AML-193 (cell line): ENCODE measurements around the gene PRSS35.
A peak's percentile ranks its signal among the peaks of the same experiment; 100 is the strongest.
"Not testable (repeated sequence)": the region's sequence is repeated elsewhere in the genome, so short reads cannot be mapped to it uniquely, and the experiment has no call there.

Experiments used
- DNase-seq, 2 experiments: peaks; one replicate each; lab custom pipeline; 2025; lab: John Stamatoyannopoulos, UW

Gene PRSS35, protein sequence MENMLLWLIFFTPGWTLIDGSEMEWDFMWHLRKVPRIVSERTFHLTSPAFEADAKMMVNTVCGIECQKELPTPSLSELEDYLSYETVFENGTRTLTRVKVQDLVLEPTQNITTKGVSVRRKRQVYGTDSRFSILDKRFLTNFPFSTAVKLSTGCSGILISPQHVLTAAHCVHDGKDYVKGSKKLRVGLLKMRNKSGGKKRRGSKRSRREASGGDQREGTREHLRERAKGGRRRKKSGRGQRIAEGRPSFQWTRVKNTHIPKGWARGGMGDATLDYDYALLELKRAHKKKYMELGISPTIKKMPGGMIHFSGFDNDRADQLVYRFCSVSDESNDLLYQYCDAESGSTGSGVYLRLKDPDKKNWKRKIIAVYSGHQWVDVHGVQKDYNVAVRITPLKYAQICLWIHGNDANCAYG

DNA sequence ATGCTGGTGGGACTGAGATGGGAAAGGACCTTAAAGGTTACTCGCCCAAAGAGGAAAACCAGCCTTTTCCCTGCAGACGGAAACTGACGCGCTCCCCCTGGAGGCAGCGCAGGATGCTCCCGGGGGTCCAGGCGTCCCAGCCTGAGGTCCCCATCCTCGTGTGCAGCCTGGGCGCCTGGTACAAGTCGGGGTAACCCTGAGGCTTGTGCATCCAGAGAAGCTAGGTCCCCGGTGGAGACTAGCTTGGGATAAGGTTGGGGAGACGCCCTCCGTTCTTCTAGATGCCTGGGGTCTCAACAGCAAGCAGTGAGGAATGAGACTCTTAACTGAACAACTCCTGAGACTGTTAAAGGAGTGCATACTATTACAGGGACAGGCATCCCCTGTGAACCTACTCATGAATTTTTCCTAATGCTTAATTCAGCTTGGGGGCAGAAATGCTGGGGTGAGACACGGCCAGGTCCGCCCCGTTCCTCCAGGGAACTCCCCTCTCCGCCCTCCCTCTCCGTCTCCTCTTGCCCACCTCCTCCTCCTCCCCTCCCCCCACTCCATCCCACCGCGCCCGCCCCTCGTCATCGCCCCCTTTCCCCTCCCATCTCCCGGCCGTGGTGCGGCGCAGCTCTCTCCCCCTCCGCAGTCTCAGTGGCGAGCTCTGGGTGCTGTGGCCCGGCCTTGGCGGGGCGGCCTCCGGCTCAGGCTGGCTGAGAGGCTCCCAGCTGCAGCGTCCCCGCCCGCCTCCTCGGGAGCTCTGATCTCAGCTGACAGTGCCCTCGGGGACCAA lies at the start of gene PRSS35:
Gene PRSS35 (plus strand): TSS at position 634 of the 781 bp plus-strand sequence. CDS start 10,908 bp downstream, outside the sequence.
- no peak for DNase-seq

DNA sequence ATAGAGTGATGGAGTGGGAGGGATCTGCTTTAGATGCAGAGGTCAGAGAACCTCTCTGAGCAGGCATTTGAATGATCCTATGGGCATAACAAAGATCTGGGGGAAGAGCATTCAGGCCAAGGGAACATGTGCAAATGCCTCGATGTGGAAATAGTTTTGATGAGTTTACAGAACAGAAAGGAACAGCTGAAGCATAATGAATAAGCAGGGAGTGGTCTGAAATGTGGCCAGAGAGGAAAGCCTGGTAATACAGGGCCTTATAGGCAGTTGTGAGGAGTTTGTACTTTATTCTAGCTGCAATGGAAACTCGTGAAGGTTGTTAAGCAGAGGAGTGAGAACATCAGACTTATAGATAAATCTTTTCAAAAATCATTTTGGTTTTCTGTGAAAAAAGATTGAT lies 48.4 kb upstream of the PRSS35 start:
- DNase-seq = no peak

DNA sequence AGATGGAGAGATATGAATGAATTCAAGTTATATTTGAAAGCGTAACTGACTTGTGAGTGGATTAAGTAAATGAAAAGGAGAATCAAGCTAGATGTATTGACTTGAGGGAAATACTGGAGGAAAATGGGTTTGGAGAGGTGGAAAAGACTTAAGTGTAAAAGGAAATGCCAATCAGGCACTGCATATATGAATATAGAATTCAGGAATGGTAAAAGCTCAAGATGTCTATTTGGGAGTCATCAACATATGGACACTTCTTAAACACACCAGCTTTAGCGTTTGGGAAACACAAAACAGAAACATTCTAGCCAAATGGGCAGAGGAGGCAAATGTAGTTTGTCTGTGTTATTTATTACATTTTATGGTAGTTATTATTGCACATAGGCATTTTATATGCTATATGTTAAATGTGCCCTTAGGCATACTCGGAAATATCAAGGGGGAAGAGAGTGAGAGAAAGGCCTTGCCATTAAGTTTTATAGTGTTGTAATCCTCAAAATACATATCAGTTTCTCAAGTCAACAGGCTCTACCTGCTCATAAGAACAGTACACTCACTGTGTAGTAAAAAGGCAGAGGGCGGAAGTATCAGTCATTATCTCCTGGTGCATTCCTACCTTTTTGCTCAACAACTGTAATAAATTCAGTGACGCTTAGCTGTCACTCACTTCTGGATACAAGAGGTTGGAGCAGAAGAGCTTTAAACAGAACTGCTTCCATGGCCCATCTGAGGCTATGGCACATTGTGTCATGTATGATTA lies 47.8 kb upstream of the PRSS35 start:
- DNase-seq = no peak

DNA sequence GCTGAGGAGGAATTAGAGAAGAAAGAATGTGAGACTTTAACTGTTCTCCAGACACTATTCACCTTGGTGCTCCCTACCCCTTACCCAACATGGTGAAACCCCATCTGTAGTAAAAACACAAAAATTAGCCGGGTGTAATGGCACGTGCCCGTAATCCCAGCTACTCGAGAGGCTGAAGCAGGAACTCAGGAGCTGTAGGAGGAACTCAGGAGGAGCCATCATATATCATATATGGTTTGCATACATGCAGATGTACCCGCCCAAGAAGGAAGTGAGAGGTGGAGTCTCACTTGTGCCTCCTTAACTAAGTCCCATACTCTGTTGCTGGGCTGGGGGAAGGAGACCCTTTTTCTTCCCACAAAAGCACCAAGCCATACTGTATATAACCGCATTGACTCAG lies 46.0 kb upstream of the PRSS35 start:
- no peak for DNase-seq

DNA sequence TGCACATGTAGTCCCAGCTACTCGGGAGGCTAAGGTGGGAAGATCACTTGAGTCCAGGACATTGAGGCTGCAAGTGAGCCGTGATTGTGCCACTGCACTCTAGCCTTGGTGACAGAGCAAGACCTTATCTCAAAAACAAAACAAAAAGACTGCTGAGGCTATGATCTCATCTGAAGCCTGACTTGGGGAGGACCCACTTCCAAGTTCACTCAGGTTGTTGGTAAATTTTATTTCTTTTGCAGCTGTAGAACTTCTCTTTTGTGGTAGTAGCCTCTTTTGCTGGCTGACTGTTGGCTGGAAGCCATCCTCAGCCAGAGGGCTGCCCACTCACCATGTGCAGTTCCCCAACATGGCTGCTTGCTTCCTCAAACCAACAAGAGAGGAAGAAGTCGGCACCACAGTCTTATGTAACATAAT lies 44.7 kb upstream of the PRSS35 start:
- peak; percentile 98 for DNase-seq

DNA sequence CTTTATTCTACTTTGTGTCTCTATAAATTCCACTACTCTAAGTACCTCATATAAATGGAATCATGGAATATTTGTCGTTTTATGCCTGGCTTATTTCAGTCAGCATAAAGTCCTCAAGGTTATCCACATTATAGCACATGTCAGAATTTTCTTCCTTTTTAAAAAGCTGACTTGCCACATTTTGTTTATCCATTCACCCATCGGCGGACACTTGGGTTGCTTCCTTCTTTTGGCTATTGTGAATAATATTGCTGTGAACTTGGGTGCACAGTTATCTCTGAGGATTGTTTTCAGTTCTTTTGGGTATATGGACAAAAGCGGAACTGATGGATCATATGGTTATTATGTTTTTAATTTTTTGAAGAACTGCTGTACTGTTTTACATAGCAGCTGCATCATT lies 42.3 kb upstream of the PRSS35 start:
- no peak for DNase-seq

DNA sequence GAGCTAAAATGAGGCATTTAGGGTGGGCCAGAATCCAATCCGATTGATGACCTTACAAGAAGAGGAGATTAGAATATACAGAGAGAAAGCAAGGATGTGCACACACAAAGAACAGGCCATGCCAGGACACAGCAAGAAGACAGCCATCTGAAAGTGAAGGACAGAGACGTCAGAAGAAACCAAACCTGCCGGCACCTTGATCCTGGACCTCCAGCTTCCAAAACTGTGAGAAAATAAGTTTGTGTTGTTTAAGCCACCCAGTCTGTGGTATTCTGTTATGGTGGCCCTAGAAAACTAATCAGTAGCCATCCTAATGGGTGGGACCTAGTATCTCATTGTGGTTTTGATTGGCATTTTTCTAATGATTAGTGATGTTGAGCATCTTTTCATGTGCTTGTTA lies 41.7 kb upstream of the PRSS35 start:
- no peak for DNase-seq

DNA sequence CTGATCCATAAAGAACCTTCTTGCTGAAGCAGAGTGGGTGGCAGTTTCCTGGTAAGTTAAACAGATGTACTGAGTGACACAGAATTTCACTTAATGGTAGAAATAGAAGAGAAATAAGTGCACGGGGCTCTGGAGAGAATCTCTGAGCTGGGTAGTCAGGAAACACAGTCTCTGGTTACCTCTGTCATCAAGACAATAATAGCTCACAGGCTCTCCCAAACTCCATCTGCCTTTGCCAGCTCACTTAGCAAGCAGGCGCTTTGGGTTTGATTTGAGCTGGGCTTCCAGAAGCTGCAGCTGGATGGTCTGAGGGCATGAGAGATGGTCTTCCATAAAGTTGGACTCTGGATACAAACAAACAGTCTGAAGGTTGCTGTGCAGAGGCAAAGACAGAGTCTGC lies 39.6 kb upstream of the PRSS35 start:
- DNase-seq = no peak

DNA sequence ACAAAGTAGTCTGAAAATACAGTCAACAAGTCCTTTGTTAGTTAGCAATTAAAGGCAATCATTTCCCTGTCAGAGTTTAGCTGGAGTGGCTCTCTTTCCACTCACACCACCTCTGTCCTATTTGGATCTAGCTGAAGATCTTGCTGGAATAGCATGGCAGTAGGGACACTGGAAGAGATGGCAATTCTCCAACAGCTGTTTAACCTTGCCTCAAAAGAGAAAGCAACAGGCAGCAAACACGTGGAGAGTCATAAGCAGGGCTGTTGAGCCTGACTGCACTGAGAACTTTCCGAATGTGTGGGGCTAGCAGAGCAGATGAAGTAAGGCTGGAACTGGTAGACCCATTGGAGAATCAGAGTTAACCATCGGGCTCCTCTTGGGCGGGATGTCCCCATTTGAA lies 38.0 kb upstream of the PRSS35 start:
- DNase-seq = no peak

DNA sequence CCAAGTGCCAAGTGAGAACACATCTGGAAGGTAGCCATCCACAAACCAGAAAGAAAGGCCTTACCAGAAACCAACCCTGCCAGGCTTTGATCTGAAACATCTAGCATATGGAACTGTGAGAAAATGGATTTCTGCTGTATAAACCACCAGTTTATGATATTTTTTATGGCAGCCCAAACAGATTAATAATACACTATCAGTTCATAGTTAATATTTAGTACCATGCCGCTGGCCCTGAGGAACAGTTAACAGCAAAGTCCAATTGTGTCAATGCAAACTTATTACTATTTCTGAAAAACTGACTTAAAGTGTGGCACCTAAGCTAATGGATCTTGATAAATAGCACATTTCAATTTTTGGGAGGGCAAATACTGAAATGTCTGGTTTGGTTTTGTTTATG lies 35.4 kb upstream of the PRSS35 start:
- DNase-seq = no peak

DNA sequence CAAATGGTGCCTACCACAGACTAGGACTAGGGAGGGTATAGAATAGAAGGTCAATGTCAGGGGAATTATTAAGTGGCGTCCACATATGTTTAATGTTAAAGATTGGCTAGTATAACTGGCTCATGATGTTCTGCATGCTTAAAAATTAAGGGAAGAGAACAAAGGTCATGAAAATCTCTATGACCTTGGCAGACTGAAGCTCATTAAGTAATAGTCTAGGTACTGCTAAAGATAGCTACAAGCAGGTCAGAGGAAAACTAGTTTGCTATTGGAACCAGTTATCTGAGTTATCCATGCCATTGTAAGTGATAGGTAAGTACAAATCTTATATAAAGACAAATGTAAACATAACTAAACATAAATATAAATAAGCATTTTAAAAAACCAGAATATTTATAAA lies 32.9 kb upstream of the PRSS35 start:
- no peak for DNase-seq

DNA sequence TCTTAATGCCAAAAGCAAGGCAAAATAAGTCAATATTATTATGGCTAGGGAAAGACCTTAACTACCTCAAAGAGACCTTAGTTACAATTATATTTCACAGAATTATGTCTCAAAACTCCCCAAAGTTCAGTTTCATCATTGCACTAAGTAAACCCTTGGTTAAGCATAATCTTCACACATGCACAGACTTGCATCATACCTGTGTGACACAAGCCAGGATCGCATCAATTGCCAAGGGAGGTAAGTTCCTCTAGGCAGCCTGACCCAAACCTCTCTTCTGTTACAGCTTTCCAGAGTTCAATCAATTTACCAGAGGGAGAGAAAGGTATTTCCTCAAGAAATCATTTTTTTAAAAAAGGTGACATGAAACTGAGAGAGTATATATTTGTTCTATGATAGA lies 31.9 kb upstream of the PRSS35 start:
- no peak for DNase-seq

DNA sequence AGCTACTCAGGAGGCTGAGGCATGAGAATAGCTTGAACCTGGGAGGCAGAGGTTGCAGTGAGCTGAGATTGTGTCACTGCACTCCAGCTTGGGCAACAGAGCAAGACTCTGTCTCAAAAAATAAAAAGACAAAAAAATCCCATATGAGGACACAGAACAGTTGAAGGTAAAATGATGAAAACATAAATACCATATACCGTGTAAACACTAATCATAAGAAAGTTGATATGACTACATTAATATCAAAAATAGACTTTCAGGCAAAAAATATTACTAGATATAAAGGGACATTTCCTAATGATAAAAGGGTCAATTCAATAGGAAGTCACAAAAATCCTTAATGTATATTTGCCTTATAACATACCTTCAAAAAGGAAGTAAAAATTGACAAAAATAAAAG lies 30.4 kb upstream of the PRSS35 start:
- DNase-seq = not testable (repeated sequence)

DNA sequence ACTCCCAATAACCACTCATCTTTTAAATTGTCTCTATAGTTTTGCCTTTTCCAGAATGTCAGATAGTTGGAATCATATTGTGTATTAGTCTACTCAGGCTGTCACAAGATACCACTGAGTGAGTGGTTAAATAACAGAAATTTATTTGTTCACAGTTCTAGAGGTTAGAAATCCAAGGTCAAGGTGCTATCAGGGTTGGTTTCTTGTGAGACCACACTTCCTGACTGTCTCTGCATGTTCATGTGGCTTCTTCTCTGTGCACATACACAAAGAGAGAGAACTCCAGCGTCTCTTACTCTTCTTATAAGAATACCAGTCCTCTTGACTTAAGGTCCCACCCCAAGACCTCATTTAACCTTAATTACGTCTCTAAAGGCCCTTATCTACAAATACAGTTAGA lies 23.9 kb upstream of the PRSS35 start:
- no peak for DNase-seq

DNA sequence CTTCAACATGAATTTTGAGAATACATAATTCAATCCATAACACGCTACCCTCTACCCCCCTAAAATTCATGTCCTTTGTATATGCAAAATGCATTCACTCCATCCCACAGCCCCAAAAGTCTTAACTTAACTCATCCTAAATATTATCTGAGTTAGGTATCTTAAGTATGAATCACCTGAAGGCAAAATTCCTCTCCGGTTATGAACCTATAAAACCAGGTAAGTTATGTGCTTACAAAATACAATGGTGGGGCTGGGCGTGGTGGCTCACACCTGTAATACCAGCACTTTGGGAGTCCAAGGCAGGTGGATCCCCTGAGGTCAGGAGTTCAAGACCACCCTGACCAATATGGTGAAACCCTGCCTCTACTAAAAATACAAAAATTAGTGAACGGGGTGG lies 23.5 kb upstream of the PRSS35 start:
- DNase-seq = no peak

DNA sequence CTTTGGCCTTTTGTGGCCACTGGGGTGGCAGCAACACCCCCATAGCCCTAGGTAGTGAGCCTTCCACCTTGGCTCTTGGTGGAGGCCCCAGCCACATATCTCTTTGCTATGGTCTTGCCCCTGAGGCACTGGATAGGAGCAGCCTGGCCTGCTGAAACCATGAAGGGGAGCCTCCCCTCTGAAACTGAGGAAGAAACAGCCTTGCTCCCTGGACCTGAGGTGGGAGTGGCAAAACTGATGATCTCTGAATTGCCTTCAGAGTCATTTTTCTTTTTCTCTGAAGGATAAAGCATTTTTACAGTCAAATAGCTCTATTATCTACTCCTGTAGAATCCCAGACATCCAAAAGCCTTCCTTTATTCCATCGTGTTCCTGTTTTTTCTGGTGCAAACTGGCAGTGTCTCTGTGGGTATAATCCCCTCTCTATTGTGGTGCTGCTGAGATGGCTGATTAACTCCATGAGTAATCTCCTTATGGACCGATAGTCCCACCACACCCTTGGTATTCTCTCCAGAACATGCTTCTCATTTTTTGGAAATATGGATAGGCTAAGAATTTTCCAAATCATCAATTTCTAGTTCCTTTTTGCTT lies 22.0 kb upstream of the PRSS35 start:
- no peak for DNase-seq

DNA sequence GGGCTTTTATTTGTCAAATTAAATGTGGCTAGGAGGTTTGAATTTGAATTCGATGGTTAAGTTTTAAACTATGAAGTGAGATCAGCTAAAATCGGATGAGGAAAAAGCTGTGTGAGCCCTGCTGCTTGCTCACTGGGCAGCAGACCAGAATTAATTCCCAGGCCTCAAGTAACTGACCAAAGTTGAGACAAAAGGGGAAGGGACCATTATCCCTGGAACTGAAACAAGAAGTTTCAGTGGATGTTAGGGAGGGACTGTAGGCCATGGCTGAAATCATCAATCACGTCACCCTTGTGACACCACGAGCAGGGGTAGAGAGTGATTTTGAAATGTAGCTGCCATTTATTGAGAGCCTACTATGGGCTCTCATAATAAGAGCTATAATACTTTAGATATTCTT lies 7.0 kb upstream of the PRSS35 start:
- no peak for DNase-seq

DNA sequence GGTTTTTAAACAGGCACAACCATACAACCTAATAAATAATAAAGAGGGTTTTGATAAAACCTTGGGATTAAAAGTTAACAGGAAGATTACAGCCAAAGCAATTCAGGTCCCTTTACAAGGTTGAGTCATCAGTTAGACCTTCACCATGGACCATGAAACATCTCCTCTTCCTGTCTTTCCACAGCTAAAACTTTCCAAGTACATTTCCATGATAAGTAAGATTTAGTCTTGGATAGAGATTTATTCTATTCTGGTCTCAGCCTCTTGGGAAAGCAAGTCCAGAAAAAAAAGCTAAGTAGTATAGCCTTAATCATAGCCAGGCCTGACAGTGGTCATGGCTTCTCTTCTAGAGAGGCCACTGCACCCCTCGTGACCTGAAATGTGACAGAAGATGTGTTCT lies 2.9 kb upstream of the PRSS35 start:
- no peak for DNase-seq

DNA sequence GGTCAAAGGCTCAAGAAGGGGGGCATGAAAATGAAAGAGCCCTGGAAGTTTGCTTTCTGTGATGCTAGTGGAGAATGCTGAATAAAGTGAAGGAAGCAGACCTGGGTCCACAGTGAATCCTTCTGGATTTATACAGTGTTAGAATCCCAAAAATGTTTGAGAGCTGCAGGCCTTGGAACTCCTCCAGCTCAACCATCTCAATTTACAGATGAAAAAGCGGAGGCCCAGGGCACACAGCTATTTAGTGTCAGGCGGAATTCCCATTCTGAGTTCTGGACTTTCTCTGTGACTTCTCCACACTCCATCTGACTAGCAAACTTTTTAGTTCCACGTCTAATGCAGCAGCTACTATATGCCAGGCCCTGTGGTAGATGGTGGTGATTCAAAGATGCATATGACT lies 1.5 kb upstream of the PRSS35 start:
- no peak for DNase-seq

DNA sequence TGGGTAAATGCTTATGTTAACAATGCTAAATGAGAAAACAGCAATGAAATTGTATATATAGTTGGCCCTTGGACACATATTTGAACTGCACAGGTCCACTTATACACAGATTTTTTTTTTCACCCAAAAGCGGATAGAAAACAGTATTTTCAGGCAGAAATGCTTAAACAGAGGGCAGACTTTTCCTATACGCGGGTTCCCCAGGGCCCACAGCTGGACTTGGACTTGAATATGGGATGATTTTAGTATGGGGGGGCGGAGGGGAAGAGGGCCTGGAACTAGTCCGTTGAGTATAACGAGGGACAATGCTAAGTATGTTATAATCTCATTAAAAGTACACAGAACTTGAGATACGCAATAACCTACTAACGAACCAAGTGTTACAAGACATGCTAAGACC lies 1.1 kb upstream of the PRSS35 start:
- DNase-seq = no peak

DNA sequence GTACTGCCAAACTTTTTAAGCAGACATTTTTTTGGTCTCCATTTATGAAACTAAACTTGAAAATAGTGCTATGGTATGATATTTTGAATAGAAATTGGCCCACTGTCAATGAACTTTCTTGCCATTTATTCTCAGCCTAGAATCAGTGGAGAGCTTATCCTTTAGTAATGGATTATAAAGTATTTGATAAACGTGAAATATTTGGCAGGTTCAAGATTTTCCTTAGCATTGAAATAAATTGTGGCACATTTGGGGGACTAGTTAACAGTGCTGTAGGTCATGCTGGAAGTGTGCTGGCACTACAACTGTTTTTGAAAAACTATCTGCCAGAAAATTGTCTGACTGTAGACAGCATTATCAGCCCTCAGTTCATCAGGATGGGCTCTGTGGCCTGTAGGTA lies 2.1 kb downstream of the PRSS35 start:
- no peak for DNase-seq

DNA sequence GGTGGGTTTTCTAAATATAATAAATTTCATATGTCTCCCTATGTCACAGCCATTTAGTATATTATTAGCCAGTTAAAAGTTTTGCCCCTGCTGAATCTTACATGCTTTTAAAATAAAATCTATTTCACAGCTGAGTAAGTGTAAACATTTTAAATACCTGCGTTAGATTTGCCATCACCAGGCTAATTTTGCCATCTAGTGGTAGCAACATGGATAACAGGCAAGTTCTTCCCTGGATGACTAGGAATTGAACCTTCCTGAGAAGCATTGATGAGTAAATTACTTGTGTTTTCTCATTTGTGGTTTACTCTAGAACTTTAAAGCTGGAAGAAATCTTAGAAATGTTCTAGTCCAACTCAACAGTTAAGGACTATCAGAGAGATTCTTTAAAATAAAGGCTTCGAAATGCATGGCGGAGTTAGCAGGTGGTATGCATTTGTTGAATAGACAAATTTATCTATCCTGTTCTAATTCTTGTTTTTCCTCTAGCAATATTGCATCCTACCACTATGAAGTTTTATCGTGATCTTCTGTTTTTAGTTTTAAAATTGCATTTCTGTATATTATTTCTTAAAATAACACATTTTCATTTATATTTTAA lies 2.6 kb downstream of the PRSS35 start:
- peak; percentile 58 to 73 for DNase-seq
